ENCODE data around the gene CFP.

The CFP gene

DNA sequence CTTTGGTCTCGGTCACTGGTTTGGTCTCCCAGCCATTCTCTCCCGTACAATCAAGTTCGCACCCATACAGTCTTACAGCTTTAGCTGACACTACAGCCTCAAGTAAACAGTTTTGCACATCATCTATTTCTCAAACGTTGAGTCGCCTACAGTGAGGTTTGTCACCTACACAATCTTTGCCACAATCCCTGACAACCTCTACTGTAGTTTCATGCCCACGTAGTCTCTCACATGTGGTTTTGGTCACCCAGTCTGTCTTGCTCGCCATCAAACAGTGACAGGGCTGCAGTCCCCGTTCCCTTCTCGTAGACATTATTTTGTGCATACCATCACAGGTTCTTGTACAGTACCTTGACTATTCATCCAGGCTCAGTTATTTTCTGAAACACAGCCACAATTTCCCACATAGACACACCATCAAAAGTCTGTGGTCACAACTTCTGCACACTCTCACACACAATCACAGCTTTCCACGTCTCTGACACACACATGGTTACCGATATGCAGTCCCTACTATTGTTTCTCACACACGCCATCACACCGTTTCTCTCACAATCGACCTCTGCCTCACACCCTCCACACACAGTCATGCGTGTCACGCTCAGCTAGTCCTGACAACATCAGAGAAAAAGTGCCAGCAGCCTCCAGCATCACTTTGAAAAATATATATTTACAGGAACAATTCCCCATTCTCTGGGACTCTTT is 5.3 kb upstream of the CFP start:
- intact Hi-C loops (cut with DNase I; ENCODE audit: low total_unique reads), result no loop called here
- Histone ChIP-seq H3K27ac (no peak overlapping the region), H3K36me3 (peaks cover 10 to 48% (median 35%) of the 10 kb centered on the region in 3 donors), H3K27me3 (no peaks in the 10 kb centered on the region), H3K9me3 (peaks cover 0 to 2% (median 0%) of the 10 kb centered on the region in 3 donors), H3K4me3 (no peak overlapping the region), H3K4me1 (no peaks in the 10 kb centered on the region)
- DNase-seq, result no peak
- TF ChIP-seq, protein P1, sequence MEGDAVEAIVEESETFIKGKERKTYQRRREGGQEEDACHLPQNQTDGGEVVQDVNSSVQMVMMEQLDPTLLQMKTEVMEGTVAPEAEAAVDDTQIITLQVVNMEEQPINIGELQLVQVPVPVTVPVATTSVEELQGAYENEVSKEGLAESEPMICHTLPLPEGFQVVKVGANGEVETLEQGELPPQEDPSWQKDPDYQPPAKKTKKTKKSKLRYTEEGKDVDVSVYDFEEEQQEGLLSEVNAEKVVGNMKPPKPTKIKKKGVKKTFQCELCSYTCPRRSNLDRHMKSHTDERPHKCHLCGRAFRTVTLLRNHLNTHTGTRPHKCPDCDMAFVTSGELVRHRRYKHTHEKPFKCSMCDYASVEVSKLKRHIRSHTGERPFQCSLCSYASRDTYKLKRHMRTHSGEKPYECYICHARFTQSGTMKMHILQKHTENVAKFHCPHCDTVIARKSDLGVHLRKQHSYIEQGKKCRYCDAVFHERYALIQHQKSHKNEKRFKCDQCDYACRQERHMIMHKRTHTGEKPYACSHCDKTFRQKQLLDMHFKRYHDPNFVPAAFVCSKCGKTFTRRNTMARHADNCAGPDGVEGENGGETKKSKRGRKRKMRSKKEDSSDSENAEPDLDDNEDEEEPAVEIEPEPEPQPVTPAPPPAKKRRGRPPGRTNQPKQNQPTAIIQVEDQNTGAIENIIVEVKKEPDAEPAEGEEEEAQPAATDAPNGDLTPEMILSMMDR (IDR thresholded peaks at IDR 0.05), result no peak

DNA sequence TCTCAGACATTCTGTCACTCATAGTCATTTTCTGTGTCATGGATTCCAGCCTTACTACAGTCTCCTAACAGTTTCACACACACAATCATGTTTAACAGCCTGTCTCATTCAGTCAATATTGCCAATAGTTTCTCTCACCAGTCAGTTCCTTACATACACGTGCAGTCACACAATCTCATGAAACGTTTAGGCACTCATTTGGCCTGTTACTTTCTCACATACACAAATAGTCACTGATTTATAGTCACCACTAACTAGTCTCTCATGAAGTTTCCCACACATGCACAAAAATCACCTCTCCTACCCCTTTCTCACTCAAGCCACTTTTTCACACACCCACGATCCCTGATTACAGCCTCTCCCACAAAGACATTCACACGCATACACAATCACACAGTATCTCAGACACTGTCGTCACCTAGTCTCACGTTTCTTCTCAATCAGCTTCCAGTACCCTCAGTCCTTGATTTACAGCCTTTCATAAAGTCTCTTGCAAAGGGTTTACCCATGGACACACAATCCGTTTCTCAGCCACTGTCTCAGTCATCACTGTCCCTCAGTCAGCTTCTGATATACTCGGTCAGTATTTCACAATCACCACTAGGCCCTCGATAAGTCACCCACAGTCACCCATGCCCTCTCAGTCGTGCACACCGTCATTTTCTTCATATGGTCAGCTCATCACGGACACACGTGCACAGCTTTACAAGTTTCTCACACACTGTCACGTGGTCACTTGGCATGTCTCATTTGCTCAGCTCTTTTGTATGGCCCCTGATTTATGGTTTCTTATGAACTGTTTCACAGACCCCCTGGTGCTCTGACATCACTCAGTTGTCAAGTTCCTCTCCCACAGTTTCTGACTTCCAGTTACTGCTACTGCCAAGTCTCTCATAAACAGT is 4.2 kb upstream of the CFP start:
- no peak for DNase-seq

DNA sequence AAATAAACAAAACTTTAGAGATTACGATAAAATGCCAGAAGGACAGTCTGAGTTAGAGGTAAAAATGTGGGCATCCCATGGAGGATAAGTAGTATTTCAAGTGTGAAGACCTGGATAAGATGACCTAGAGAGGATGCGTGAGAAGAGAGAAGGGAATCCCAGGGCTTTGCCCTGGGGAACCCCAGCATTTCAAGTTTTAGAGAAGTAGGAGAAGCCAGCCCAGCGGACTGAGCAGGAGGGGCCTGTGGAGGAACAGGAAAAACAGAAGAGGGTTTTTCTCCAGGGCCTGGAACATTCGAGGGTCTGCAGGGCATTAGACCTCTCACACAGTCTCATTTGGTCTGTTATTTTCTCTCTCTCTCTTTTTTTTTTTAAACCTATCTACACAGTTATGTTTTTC is 2.9 kb upstream of the CFP start:
- Histone ChIP-seq H3K27me3 (no peaks in the 10 kb centered on the region), H3K4me1 (no peaks in the 10 kb centered on the region), H3K9me3 (no peaks in the 10 kb centered on the region), H3K4me3 (no peak overlapping the region), H3K27ac (no peak overlapping the region), H3K36me3 (peaks cover 0 to 25% (median 15%) of the 10 kb centered on the region in 3 donors)
- no peak for DNase-seq
- TF ChIP-seq, protein P1 (IDR thresholded peaks at IDR 0.05), result no peak
- intact Hi-C loops (cut with DNase I; ENCODE audit: low total_unique reads), result no loop called here

More for the DNA sequence above, 4.2 kb upstream of the CFP start:
- intact Hi-C loops (cut with DNase I; ENCODE audit: low total_unique reads), result no loop called here
- no peak overlapping the region for H3K27ac ChIP-seq
- no peaks in the 10 kb centered on the region for H3K4me1 ChIP-seq
- peaks cover 3 to 37% (median 26%) of the 10 kb centered on the region in 3 donors for H3K36me3 ChIP-seq
- no peaks in the 10 kb centered on the region for H3K9me3 ChIP-seq
- H3K27me3 ChIP-seq, result no peaks in the 10 kb centered on the region
- H3K4me3 ChIP-seq, result no peak overlapping the region
- TF ChIP-seq, protein P1 (IDR thresholded peaks at IDR 0.05), result no peak

DNA sequence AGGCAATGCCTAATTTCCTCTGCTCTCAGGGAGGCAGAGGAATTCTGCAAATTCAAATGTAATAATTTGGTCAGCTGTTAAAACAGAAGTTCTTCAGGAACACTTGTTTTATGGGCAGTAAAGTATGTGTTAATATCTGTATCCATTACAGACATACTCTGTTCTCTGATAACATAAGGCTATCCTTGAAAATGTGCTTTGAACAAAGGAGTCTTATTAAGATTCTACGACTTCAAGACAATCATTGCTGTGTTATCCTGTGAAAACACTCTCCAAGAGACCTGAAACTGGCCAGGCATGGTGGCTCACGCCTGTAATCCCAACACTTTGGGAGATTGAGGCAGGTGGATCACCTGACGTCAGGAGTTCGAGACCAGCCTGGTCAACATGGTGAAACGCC is 1.9 kb upstream of the CFP start:
- TF ChIP-seq, protein P1 (IDR thresholded peaks at IDR 0.05), result no peak
- no peak overlapping the region for H3K4me3 ChIP-seq
- no peaks in the 10 kb centered on the region for H3K4me1 ChIP-seq
- intact Hi-C loops (cut with DNase I; ENCODE audit: low total_unique reads), result no loop called here
- no peak overlapping the region for H3K27ac ChIP-seq
- H3K27me3 ChIP-seq, result no peaks in the 10 kb centered on the region
- H3K9me3 ChIP-seq, result no peaks in the 10 kb centered on the region
- no peak for DNase-seq
- H3K36me3 ChIP-seq, result peaks cover 0 to 15% (median 9%) of the 10 kb centered on the region in 3 donors

DNA sequence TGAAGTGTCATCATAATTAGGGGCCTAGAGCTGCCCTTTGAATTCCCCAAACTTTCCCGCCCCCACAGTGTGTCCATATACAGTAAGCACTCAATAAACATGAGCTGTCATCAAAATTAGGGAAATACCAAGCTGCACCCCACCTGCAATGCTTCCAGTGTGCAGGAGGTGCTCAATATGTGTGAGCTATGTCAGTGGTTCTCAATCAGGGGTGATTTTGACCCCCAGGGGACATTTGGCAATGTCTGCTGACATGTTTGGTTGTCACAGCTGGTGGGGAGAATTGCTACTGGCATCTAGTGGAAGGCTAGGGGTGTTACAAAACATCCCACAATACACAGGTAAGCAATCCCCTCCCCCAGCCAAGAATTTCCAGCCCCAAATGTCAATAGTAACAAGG is 748 bp downstream of the CFP start:
- no peaks in the 10 kb centered on the region for H3K27me3 ChIP-seq
- no peak overlapping the region for H3K4me3 ChIP-seq
- no peaks in the 10 kb centered on the region for H3K4me1 ChIP-seq

More for the DNA sequence above, 748 bp downstream of the CFP start:
- TF ChIP-seq, protein P1 (IDR thresholded peaks at IDR 0.05), result no peak
- Histone ChIP-seq H3K36me3 (no peaks in the 10 kb centered on the region), H3K27ac (no peak overlapping the region), H3K9me3 (no peaks in the 10 kb centered on the region)
- no peak for DNase-seq
- intact Hi-C loops (cut with DNase I; ENCODE audit: low total_unique reads), result no loop called here
